Liver (tissue), 9 donors: Measurements from ENCODE around the gene PRPF31. TPM values are rescaled to one million over a fixed set of nuclear protein-coding genes. Genes with fewer than 3 reads are reported as not detected.

Experiments used
- DNase-seq: peaks from one replicate; pipeline ENCODE4 v3.0.0-alpha.2; 2017; ENCODE audit warnings: low spot score
- H3K27ac ChIP-seq, 2 donors: one replicate each; pipeline ENCODE4 v1.7.0; 2013; ENCODE audit warnings: inconsistent platforms in 2 of 2, low read length in 2 of 2, control low read depth in 1 of 2, low read depth in 1 of 2, mild to moderate bottlenecking in 1 of 2
- H3K27me3 ChIP-seq, 4 donors: one replicate each; pipeline versions ENCODE4 v1.6.1 to v1.7.0; 2013; ENCODE audit warnings: low read length in 3 of 4, inconsistent platforms in 1 of 4, mild to moderate bottlenecking in 1 of 4, moderate library complexity in 1 of 4; ENCODE audit not compliant: control insufficient read depth in 4 of 4, insufficient read depth in 4 of 4
- H3K36me3 ChIP-seq, 4 donors: one replicate each; pipeline versions ENCODE4 v1.6.1 to v1.7.0; 2013; ENCODE audit warnings: low read length in 3 of 4, mild to moderate bottlenecking in 3 of 4, low read depth in 1 of 4, moderate library complexity in 1 of 4; ENCODE audit not compliant: control insufficient read depth in 4 of 4, insufficient read depth in 3 of 4
- H3K4me1 ChIP-seq, 4 donors: one replicate each; pipeline versions ENCODE4 v1.6.1 to v1.7.0; 2013; ENCODE audit warnings: low read length in 3 of 4, mild to moderate bottlenecking in 3 of 4, moderate library complexity in 1 of 4; ENCODE audit not compliant: control insufficient read depth in 4 of 4, insufficient read depth in 4 of 4
- H3K4me3 ChIP-seq, 3 donors: one replicate each; pipeline versions ENCODE4 v1.6.1 to v1.7.0; 2013; ENCODE audit warnings: low read length in 3 of 3, control low read depth in 1 of 3, low read depth in 1 of 3, mild to moderate bottlenecking in 1 of 3
- H3K9ac ChIP-seq, 2 donors: one replicate each; pipeline ENCODE4 v1.7.0; 2013; ENCODE audit warnings: low read length in 2 of 2, mild to moderate bottlenecking in 2 of 2, moderate library complexity in 2 of 2, control low read depth in 1 of 2, low read depth in 1 of 2
- H3K9me3 ChIP-seq, 4 donors: one replicate each; pipeline versions ENCODE4 v1.6.1 to v1.7.0; 2013; ENCODE audit warnings: low read length in 3 of 4; ENCODE audit not compliant: control insufficient read depth in 4 of 4
- FOXA2 ChIP-seq: IDR thresholded peaks from 2 replicates; pipeline ENCODE4 v1.6.1; 2016; ENCODE audit warnings: antibody characterized with exemption
- GABPA ChIP-seq, 2 donors: IDR thresholded peaks in 1 of 2; conservative IDR thresholded peaks in 1 of 2; 2 replicates each; pipeline ENCODE4 v1.6.1; 2016; ENCODE audit warnings: antibody characterized with exemption in 2 of 2, mild to moderate bottlenecking in 1 of 2, moderate library complexity in 1 of 2
- HNF4A ChIP-seq, 2 donors: conservative IDR thresholded peaks; 2 replicates each; pipeline ENCODE4 v1.6.1; 2016; ENCODE audit warnings: antibody characterized with exemption in 2 of 2, mild to moderate bottlenecking in 2 of 2
- JUND ChIP-seq, 2 donors: IDR thresholded peaks; 2 replicates each; pipeline ENCODE4 v1.6.1; 2016; ENCODE audit warnings: antibody characterized with exemption in 2 of 2
- RAD21 ChIP-seq, 2 donors: IDR thresholded peaks; 2 replicates each; pipeline ENCODE4 v1.6.1; 2016; ENCODE audit warnings: antibody characterized with exemption in 2 of 2, mild to moderate bottlenecking in 2 of 2
- RXRA ChIP-seq, 2 donors: IDR thresholded peaks; 2 replicates each; pipeline ENCODE4 v1.6.1; 2017 to 2018; ENCODE audit warnings: antibody characterized with exemption in 2 of 2, mild to moderate bottlenecking in 1 of 2
- SP1 ChIP-seq: IDR thresholded peaks from 2 replicates; pipeline ENCODE4 v1.6.1; 2018; ENCODE audit warnings: antibody characterized with exemption, mild to moderate bottlenecking
- YY1 ChIP-seq: IDR thresholded peaks from 2 replicates; pipeline ENCODE4 v1.6.1; 2016; ENCODE audit warnings: antibody characterized with exemption, mild to moderate bottlenecking
- WGBS: extraction: QIAGEN DNeasy Blood & Tissue Kit; methylation state at CpG from one replicate; pipeline ENCODE4 v1.1.7; 2013; 5-methylcytosine and 5-hydroxymethylcytosine counted together
- polyA plus RNA-seq, 2 donors: library from polyadenylated mRNA; stranded (reverse) in 1 of 2; unstranded in 1 of 2; fragments of 200-250 nt in 1 of 2; fragments of >200 nt in 1 of 2; fragmentation: Nextera tagmentation in 1 of 2; extraction: Ambion mirVana in 1 of 2; gene quantifications; one replicate each; pipeline versions ENCODE4 v1.2.1 to v1.2.3, GENCODE V29; 2013 to 2015
- total RNA-seq, 2 donors: library from RNA; depleted of rRNA; stranded (reverse); fragments of >200 nt; gene quantifications; one replicate each; pipeline ENCODE4 v1.2.3, GENCODE V29; 2014
- TF ChIP-seq, protein P1 (sequence below): IDR thresholded peaks from 2 replicates; pipeline ENCODE4 v1.6.1; 2016; ENCODE audit warnings: antibody characterized with exemption
- TF ChIP-seq, protein P2 (sequence below): IDR thresholded peaks from 2 replicates; pipeline ENCODE4 v1.6.1; 2016; ENCODE audit warnings: antibody characterized with exemption, mild to moderate bottlenecking
- TF ChIP-seq, protein P3 (sequence below): IDR thresholded peaks from 2 replicates; pipeline ENCODE4 v1.6.1; 2016; ENCODE audit warnings: antibody characterized with exemption
- TF ChIP-seq, protein P4 (sequence below): IDR thresholded peaks from 2 replicates; pipeline ENCODE4 v1.6.1; 2016; ENCODE audit warnings: antibody characterized with exemption
- TF ChIP-seq, protein P5 (sequence below): fragments of 150-350 bp; IDR thresholded peaks from 2 replicates; pipeline ENCODE4 v1.5.1; 2017; ENCODE audit warnings: improper control_type of control experiment, low read depth, low read length; ENCODE audit not compliant: missing input control
- donor health status: healthy.
- donor health status: healthy.
- donor health status: healthy.
- donor health status: healthy.
- donor health status: healthy.

Gene PRPF31
- total and polyA plus RNA-seq, 4 donors, result 23.8 to 33.0 (median 28.7) TPM

DNA sequence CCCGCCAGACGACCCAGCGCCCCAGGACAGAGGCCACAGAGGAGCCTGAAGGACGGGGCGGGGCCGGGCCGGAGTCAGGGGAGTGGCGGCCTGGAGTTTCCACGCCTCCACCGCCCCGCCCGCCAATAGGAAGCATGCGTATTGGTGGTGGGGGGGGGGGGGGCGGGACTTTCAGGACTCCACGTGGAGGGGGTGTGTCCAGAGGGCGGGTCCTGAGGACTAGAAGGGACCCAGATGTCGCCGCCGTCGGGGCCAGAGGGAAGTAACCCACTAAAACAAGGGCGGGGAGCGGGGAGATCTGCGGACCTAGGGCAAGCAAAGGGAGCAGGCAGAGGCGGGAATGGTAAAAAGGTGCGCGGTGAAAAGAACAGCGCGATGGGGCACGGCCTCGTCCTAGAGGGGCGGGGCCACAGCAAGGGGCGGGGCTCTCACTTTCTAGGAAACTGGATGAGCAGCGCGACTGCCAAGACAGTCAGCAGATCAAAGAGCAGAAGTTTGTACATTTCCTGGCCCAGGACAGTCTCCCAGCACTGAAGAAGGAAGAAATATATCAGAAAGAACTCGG, 46.8 kb downstream of the PRPF31 start:
- peak overlapping the region; percentile 54 to 72 for H3K27ac ChIP-seq
- H3K9ac ChIP-seq, result no peak overlapping the region
- H3K36me3 ChIP-seq, result peaks cover 0 to 4% (median 2%) of the 10 kb centered on the region in 4 donors
- 1% methylated on average over 35 of the region's 35 CpGs for WGBS
- TF ChIP-seq, protein P1, sequence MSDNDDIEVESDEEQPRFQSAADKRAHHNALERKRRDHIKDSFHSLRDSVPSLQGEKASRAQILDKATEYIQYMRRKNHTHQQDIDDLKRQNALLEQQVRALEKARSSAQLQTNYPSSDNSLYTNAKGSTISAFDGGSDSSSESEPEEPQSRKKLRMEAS, result peak; percentile 74
- TF ChIP-seq HNF4A (conservative IDR thresholded peaks at IDR 0.05) (no peak), RAD21 (IDR thresholded peaks at IDR 0.05) (no peak), JUND (IDR thresholded peaks at IDR 0.05) (peak in 1 of 2 donors; percentile 23), YY1 (no peak), GABPA (IDR thresholded peaks at IDR 0.05 in 1 of 2, conservative IDR thresholded peaks at IDR 0.05 in 1 of 2) (no peak), RXRA (IDR thresholded peaks at IDR 0.05) (no peak), FOXA2 (no peak), SP1 (peak; percentile 40)
- TF ChIP-seq, protein P2, sequence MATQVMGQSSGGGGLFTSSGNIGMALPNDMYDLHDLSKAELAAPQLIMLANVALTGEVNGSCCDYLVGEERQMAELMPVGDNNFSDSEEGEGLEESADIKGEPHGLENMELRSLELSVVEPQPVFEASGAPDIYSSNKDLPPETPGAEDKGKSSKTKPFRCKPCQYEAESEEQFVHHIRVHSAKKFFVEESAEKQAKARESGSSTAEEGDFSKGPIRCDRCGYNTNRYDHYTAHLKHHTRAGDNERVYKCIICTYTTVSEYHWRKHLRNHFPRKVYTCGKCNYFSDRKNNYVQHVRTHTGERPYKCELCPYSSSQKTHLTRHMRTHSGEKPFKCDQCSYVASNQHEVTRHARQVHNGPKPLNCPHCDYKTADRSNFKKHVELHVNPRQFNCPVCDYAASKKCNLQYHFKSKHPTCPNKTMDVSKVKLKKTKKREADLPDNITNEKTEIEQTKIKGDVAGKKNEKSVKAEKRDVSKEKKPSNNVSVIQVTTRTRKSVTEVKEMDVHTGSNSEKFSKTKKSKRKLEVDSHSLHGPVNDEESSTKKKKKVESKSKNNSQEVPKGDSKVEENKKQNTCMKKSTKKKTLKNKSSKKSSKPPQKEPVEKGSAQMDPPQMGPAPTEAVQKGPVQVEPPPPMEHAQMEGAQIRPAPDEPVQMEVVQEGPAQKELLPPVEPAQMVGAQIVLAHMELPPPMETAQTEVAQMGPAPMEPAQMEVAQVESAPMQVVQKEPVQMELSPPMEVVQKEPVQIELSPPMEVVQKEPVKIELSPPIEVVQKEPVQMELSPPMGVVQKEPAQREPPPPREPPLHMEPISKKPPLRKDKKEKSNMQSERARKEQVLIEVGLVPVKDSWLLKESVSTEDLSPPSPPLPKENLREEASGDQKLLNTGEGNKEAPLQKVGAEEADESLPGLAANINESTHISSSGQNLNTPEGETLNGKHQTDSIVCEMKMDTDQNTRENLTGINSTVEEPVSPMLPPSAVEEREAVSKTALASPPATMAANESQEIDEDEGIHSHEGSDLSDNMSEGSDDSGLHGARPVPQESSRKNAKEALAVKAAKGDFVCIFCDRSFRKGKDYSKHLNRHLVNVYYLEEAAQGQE, result no peak
- TF ChIP-seq, protein P3, sequence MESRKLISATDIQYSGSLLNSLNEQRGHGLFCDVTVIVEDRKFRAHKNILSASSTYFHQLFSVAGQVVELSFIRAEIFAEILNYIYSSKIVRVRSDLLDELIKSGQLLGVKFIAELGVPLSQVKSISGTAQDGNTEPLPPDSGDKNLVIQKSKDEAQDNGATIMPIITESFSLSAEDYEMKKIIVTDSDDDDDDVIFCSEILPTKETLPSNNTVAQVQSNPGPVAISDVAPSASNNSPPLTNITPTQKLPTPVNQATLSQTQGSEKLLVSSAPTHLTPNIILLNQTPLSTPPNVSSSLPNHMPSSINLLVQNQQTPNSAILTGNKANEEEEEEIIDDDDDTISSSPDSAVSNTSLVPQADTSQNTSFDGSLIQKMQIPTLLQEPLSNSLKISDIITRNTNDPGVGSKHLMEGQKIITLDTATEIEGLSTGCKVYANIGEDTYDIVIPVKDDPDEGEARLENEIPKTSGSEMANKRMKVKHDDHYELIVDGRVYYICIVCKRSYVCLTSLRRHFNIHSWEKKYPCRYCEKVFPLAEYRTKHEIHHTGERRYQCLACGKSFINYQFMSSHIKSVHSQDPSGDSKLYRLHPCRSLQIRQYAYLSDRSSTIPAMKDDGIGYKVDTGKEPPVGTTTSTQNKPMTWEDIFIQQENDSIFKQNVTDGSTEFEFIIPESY, result no peak
- DNase-seq, result peak; percentile 92
- H3K4me1 ChIP-seq, result peaks cover 10 to 37% (median 31%) of the 10 kb centered on the region in 4 donors
- H3K9me3 ChIP-seq, result no peaks in the 10 kb centered on the region
- H3K27me3 ChIP-seq, result no peaks in the 10 kb centered on the region
- H3K4me3 ChIP-seq, result peak overlapping the region; percentile 42 to 71 (median 49)

DNA sequence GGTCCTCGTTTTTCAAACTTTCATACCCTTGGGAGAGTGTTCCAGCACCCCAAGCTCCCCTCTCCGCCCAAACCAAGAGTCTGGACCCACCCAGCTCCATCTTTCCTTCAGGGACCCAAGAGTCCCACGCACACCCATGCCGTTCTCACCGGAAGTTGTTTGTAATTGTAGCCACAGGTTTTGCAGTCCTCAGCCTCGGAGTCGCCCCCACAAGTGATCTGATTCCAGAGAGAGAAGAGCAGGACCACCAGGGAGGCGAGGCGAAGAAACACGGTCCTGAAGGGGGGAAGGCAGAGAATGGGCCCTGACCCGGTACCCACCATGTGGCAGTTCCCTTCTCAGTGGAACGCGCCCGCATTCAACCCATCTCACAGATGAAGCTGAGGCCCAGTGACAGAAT, 47.3 kb downstream of the PRPF31 start:
- no peak for DNase-seq
- Histone ChIP-seq H3K9me3 (no peaks in the 10 kb centered on the region), H3K9ac (no peak overlapping the region), H3K4me3 (peak overlapping the region in 2 of 3 donors; percentile 49 to 71), H3K36me3 (peaks cover 0 to 3% (median 1%) of the 10 kb centered on the region in 4 donors), H3K27me3 (no peaks in the 10 kb centered on the region), H3K27ac (peak overlapping the region; percentile 54 to 72), H3K4me1 (peaks cover 10 to 37% (median 31%) of the 10 kb centered on the region in 4 donors)
- WGBS, result 73% methylated on average over 14 of the region's 14 CpGs
- TF ChIP-seq, protein P4, sequence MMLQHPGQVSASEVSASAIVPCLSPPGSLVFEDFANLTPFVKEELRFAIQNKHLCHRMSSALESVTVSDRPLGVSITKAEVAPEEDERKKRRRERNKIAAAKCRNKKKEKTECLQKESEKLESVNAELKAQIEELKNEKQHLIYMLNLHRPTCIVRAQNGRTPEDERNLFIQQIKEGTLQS, result no peak
- TF ChIP-seq, protein P5, sequence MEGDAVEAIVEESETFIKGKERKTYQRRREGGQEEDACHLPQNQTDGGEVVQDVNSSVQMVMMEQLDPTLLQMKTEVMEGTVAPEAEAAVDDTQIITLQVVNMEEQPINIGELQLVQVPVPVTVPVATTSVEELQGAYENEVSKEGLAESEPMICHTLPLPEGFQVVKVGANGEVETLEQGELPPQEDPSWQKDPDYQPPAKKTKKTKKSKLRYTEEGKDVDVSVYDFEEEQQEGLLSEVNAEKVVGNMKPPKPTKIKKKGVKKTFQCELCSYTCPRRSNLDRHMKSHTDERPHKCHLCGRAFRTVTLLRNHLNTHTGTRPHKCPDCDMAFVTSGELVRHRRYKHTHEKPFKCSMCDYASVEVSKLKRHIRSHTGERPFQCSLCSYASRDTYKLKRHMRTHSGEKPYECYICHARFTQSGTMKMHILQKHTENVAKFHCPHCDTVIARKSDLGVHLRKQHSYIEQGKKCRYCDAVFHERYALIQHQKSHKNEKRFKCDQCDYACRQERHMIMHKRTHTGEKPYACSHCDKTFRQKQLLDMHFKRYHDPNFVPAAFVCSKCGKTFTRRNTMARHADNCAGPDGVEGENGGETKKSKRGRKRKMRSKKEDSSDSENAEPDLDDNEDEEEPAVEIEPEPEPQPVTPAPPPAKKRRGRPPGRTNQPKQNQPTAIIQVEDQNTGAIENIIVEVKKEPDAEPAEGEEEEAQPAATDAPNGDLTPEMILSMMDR, result no peak
